ENCODE measurements around the gene EPHB6. TPM values are rescaled to one million over a fixed set of nuclear protein-coding genes. Genes with fewer than 3 reads are reported as not detected.

The EPHB6 gene
- total and polyA plus RNA-seq, 2 donors, result 75.6 to 163 TPM

- Histone ChIP-seq H3K27me3 (ENCODE audit: control insufficient read depth in 2 of 2, insufficient read depth in 1 of 2, low read length in 1 of 2) (no peaks in the 10 kb centered on the region), H3K9me3 (ENCODE audit: control insufficient read depth in 2 of 2, insufficient read depth in 1 of 2, low read length in 1 of 2) (no peaks in the 10 kb centered on the region), H3K4me1 (ENCODE audit: control insufficient read depth in 2 of 2, insufficient read depth in 2 of 2, low read length in 2 of 2) (no peaks in the 10 kb centered on the region), H3K27ac (ENCODE audit: low read depth in 1 of 2, low read length in 1 of 2) (no peak overlapping the region), H3K4me3 (ENCODE audit: low read length in 2 of 2) (no peak overlapping the region), H3K36me3 (ENCODE audit: control insufficient read depth in 2 of 2, insufficient read depth in 2 of 2, low read length in 1 of 2) (no peaks in the 10 kb centered on the region)
- WGBS, result 80% methylated on average over 1 of the region's 1 CpG
- DNase-seq (ENCODE audit: low read depth in 6 of 9, low spot score in 9 of 9), result no peak
These were observed 59.2 kb downstream of the EPHB6 start for GRCh38 chr7:142914121-142914520.

GRCh38 chr7:142915315-142915714 lies 60.4 kb downstream of the EPHB6 start:
- no peaks in the 10 kb centered on the region for H3K27me3 ChIP-seq (ENCODE audit: control insufficient read depth in 2 of 2, insufficient read depth in 1 of 2, low read length in 1 of 2)
- no peak for DNase-seq (ENCODE audit: low read depth in 6 of 9, low spot score in 9 of 9)
- H3K4me1 ChIP-seq (ENCODE audit: control insufficient read depth in 2 of 2, insufficient read depth in 2 of 2, low read length in 2 of 2), result no peaks in the 10 kb centered on the region
- 97% methylated on average over 8 of the region's 8 CpGs for WGBS
- H3K36me3 ChIP-seq (ENCODE audit: control insufficient read depth in 2 of 2, insufficient read depth in 2 of 2, low read length in 1 of 2), result no peaks in the 10 kb centered on the region
- H3K9me3 ChIP-seq (ENCODE audit: control insufficient read depth in 2 of 2, insufficient read depth in 1 of 2, low read length in 1 of 2), result no peaks in the 10 kb centered on the region
- H3K27ac ChIP-seq (ENCODE audit: low read depth in 1 of 2, low read length in 1 of 2), result no peak overlapping the region
- no peak overlapping the region for H3K4me3 ChIP-seq (ENCODE audit: low read length in 2 of 2)

DNA sequence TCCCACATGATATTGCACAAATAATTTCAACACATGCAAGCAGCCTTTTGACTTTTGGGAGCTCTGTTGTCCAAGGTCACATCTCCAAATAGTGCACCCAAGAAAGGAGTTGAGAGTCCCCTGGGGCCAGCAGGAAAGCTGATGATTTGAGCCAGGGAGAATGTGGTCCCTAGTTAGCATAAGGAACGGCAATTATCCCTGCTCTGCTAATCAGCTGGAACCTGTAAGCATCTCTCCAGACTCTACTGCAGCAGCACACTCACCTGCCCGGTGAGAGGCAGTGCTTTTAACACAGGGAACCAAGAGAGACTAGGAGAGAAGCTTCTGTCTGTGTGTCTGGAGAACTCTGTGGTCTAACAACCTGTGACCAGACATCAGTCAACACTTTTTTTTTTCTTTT lies 61.6 kb downstream of the EPHB6 start:
- no peaks in the 10 kb centered on the region for H3K9me3 ChIP-seq (ENCODE audit: control insufficient read depth in 2 of 2, insufficient read depth in 1 of 2, low read length in 1 of 2)
- H3K4me3 ChIP-seq (ENCODE audit: low read length in 2 of 2), result no peak overlapping the region
- no peaks in the 10 kb centered on the region for H3K4me1 ChIP-seq (ENCODE audit: control insufficient read depth in 2 of 2, insufficient read depth in 2 of 2, low read length in 2 of 2)
- no peaks in the 10 kb centered on the region for H3K27me3 ChIP-seq (ENCODE audit: control insufficient read depth in 2 of 2, insufficient read depth in 1 of 2, low read length in 1 of 2)
- DNase-seq (ENCODE audit: low read depth in 6 of 9, low spot score in 9 of 9), result no peak
- 90% methylated on average over 2 of the region's 2 CpGs for WGBS
- no peak overlapping the region for H3K27ac ChIP-seq (ENCODE audit: low read depth in 1 of 2, low read length in 1 of 2)
- H3K36me3 ChIP-seq (ENCODE audit: control insufficient read depth in 2 of 2, insufficient read depth in 2 of 2, low read length in 1 of 2), result no peaks in the 10 kb centered on the region

- Histone ChIP-seq H3K9me3 (ENCODE audit: control insufficient read depth in 2 of 2, insufficient read depth in 1 of 2, low read length in 1 of 2) (no peaks in the 10 kb centered on the region), H3K27me3 (ENCODE audit: control insufficient read depth in 2 of 2, insufficient read depth in 1 of 2, low read length in 1 of 2) (no peaks in the 10 kb centered on the region), H3K4me1 (ENCODE audit: control insufficient read depth in 2 of 2, insufficient read depth in 2 of 2, low read length in 2 of 2) (no peaks in the 10 kb centered on the region), H3K27ac (ENCODE audit: low read depth in 1 of 2, low read length in 1 of 2) (no peak overlapping the region), H3K36me3 (ENCODE audit: control insufficient read depth in 2 of 2, insufficient read depth in 2 of 2, low read length in 1 of 2) (no peaks in the 10 kb centered on the region), H3K4me3 (ENCODE audit: low read length in 2 of 2) (no peak overlapping the region)
- DNase-seq (ENCODE audit: low read depth in 6 of 9, low spot score in 9 of 9), result no peak
- 94% methylated on average over 3 of the region's 3 CpGs for WGBS
These were observed 62.6 kb downstream of the EPHB6 start for GRCh38 chr7:142917447-142917846.

GRCh38 chr7:142918901-142919300 lies 64.0 kb downstream of the EPHB6 start:
- no peak overlapping the region for H3K4me3 ChIP-seq (ENCODE audit: low read length in 2 of 2)
- H3K27ac ChIP-seq (ENCODE audit: low read depth in 1 of 2, low read length in 1 of 2), result no peak overlapping the region
- no peaks in the 10 kb centered on the region for H3K27me3 ChIP-seq (ENCODE audit: control insufficient read depth in 2 of 2, insufficient read depth in 1 of 2, low read length in 1 of 2)
- no peak for DNase-seq (ENCODE audit: low read depth in 6 of 9, low spot score in 9 of 9)
- 99% methylated on average over 2 of the region's 2 CpGs for WGBS
- no peaks in the 10 kb centered on the region for H3K9me3 ChIP-seq (ENCODE audit: control insufficient read depth in 2 of 2, insufficient read depth in 1 of 2, low read length in 1 of 2)
- H3K4me1 ChIP-seq (ENCODE audit: control insufficient read depth in 2 of 2, insufficient read depth in 2 of 2, low read length in 2 of 2), result no peaks in the 10 kb centered on the region
- no peaks in the 10 kb centered on the region for H3K36me3 ChIP-seq (ENCODE audit: control insufficient read depth in 2 of 2, insufficient read depth in 2 of 2, low read length in 1 of 2)

DNA sequence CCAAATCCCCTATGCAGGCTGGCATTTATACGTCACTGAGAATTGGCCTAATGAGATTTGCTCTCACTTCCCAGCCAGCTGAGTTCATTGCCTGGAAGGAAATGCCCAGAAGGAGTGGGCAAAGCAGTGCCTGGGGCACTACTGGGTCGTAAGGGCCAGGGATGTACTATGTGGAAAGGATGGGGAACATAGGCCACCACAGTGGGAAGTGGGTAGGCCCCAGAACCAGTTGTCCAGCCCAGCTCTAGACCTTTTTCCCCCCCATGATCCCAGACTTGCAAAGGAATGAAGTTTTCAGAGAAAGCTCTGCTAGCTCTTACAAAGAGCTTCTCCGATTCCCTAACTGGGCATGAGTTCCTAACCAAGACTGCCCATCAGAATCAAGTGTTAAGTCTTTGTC lies 64.8 kb downstream of the EPHB6 start:
- H3K4me1 ChIP-seq (ENCODE audit: control insufficient read depth in 2 of 2, insufficient read depth in 2 of 2, low read length in 2 of 2), result no peaks in the 10 kb centered on the region
- no peaks in the 10 kb centered on the region for H3K9me3 ChIP-seq (ENCODE audit: control insufficient read depth in 2 of 2, insufficient read depth in 1 of 2, low read length in 1 of 2)
- H3K27ac ChIP-seq (ENCODE audit: low read depth in 1 of 2, low read length in 1 of 2), result no peak overlapping the region
- 97% methylated on average over 3 of the region's 3 CpGs for WGBS
- DNase-seq (ENCODE audit: low read depth in 6 of 9, low spot score in 9 of 9), result no peak
- H3K27me3 ChIP-seq (ENCODE audit: control insufficient read depth in 2 of 2, insufficient read depth in 1 of 2, low read length in 1 of 2), result no peaks in the 10 kb centered on the region
- no peak overlapping the region for H3K4me3 ChIP-seq (ENCODE audit: low read length in 2 of 2)
- no peaks in the 10 kb centered on the region for H3K36me3 ChIP-seq (ENCODE audit: control insufficient read depth in 2 of 2, insufficient read depth in 2 of 2, low read length in 1 of 2)

Other genes with a start within 250 kb of the EPHB6 start
- gene PRSS1, start 105.6 kb upstream of the EPHB6 start, total RNA-seq, result 0.76 TPM
- gene PRSS1, start 105.6 kb upstream of the EPHB6 start, polyA plus RNA-seq, result 4.5 TPM
- gene PRSS2, start 84.1 kb upstream of the EPHB6 start, total RNA-seq, result 1.8 TPM
- 23.1 TPM for gene PRSS2, start 84.1 kb upstream of the EPHB6 start, polyA plus RNA-seq
- gene TRPV6, start 30.7 kb downstream of the EPHB6 start, total RNA-seq, result 0.24 TPM
- 1.1 TPM for gene TRPV6, start 30.7 kb downstream of the EPHB6 start, polyA plus RNA-seq
- 0.05 TPM for gene TRPV5, start 78.7 kb downstream of the EPHB6 start, total RNA-seq
- gene TRPV5, start 78.7 kb downstream of the EPHB6 start, polyA plus RNA-seq, result 0.02 TPM
- not detected for gene LLCFC1, start 84.4 kb downstream of the EPHB6 start, total RNA-seq
- not detected for gene LLCFC1, start 84.4 kb downstream of the EPHB6 start, polyA plus RNA-seq
- gene KEL, start 107.3 kb downstream of the EPHB6 start, total RNA-seq, result 2.7 TPM
- 2.6 TPM for gene KEL, start 107.3 kb downstream of the EPHB6 start, polyA plus RNA-seq
- not detected for gene OR9A2, start 172.1 kb downstream of the EPHB6 start, total RNA-seq
- not detected for gene OR9A2, start 172.1 kb downstream of the EPHB6 start, polyA plus RNA-seq
- not detected for gene OR6V1, start 197.3 kb downstream of the EPHB6 start, total RNA-seq
- gene OR6V1, start 197.3 kb downstream of the EPHB6 start, polyA plus RNA-seq, result 0.02 TPM

Measured in thymus (tissue), 11 donors.